NCI-H146 treated with DMSO at 0.1 percent for 48 hours (cell line): ENCODE data around the gene DAPK1.
A peak's percentile ranks its signal among the peaks of the same experiment; 100 is the strongest.

ENCODE experiments used
- DNase-seq: peaks from one replicate; lab custom pipeline; 2025; ENCODE audit not compliant: unreplicated experiment; lab: John Stamatoyannopoulos, UW

The DAPK1 gene

GRCh38 chr9:87662808-87663528 is 165.3 kb downstream of the DAPK1 start:
- peak; percentile 7 for DNase-seq

- DNase-seq: no peak
These were observed 165.9 kb downstream of the DAPK1 start for GRCh38 chr9:87663556-87663955.

- DNase-seq: no peak
These were observed 166.7 kb downstream of the DAPK1 start for GRCh38 chr9:87664153-87665060.

- no peak for DNase-seq
These were observed 167.8 kb downstream of the DAPK1 start for GRCh38 chr9:87665505-87665904.

GRCh38 chr9:87667164-87667738 is 169.6 kb downstream of the DAPK1 start:
- DNase-seq: no peak

- DNase-seq: no peak
These were observed 170.6 kb downstream of the DAPK1 start for GRCh38 chr9:87668222-87668621.

- no peak for DNase-seq
These were observed 171.1 kb downstream of the DAPK1 start for GRCh38 chr9:87668722-87669121.

- DNase-seq: no peak
These were observed 173.1 kb downstream of the DAPK1 start for GRCh38 chr9:87670572-87671264.

GRCh38 chr9:87671478-87671877 is 173.8 kb downstream of the DAPK1 start:
- DNase-seq: no peak

GRCh38 chr9:87671925-87672324 is 174.3 kb downstream of the DAPK1 start:
- DNase-seq: no peak

- no peak for DNase-seq
These were observed 174.9 kb downstream of the DAPK1 start for GRCh38 chr9:87672586-87672985.

- no peak for DNase-seq
These were observed 175.9 kb downstream of the DAPK1 start for GRCh38 chr9:87673446-87674120.

GRCh38 chr9:87674565-87675299 is 177.1 kb downstream of the DAPK1 start:
- DNase-seq: no peak

- no peak for DNase-seq
These were observed 178.3 kb downstream of the DAPK1 start for GRCh38 chr9:87675906-87676515.

- no peak for DNase-seq
These were observed 179.5 kb downstream of the DAPK1 start for GRCh38 chr9:87676976-87677775.

GRCh38 chr9:87677776-87678587 is 180.3 kb downstream of the DAPK1 start:
- no peak for DNase-seq

GRCh38 chr9:87678650-87679355 is 181.1 kb downstream of the DAPK1 start:
- DNase-seq: peak; percentile 5
